GM19438 (cell line): ENCODE data around the gene FLNB.
A peak's percentile ranks its signal among the peaks of the same experiment; 100 is the strongest.
"Not testable (repeated sequence)": the region's sequence is repeated elsewhere in the genome, so short reads cannot be mapped to it uniquely, and the experiment has no call there.

Source experiments
- ATAC-seq: cut with Tn5 transposase; IDR thresholded peaks from one replicate; pipeline ENCODE4 v1.9.1; 2021; ENCODE audit warnings: low read depth; ENCODE audit not compliant: unreplicated experiment

The FLNB gene

DNA sequence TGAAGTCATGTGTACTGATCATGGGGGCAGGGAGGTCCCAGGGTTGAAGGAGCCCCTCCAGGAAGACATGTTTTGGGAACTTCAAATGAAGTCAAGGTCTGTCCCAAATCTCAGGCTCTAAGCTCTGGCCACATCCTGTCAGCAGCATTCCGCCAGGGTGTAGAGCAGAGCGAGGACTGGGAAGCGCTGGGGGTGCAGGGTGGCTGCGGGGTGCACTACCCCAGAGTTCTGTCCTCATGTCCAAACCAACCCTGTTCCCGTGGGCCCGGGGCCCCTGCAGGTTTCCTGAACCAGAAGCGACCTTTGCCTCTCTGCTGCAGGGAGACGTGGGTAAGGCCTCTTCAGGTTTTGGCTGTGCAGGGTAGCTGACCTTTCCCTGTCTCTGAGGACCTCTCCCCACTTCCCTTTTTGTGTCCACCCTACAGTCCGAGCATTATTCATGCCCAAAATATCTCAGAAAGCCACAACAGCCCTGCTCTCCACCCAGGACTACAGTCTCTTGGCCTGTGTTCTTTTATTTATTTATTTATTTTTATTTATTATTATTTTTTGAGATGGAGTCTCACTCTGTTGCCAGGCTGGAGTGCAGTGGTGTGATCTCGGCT is 26.6 kb upstream of the FLNB start:
- ATAC-seq = no peak

DNA sequence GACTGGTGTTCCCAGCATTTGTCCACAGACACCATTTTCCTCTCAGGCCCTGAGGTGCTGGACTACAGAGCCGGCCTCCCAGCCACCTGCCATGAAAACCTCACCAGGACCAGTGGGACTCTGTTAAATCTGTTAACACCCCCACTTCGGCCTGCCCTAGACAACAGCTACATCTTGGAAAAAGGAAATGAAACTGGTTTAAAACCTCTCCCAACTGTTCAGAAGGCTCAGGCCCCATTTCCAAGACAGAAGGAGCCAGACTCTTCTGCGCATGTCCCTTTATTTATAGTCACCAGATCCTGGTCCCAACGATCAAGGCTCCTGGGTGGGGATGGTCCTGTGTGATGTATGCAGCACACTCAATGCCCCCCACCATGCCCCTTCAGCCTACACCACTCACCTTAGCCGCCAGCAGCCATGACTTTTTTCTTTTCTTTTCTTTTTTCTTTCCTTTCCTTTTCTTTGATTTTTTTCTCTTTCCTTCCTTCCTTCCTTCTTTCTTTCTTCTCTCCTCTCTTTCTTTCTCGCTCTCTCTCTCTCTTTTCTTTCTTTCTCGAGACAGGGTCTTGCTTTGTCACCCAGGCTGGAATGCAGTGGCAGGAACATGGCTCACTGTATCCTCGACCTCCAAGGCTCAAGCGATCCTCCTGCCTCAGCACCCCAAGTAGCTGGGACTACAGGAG is 25.5 kb upstream of the FLNB start:
- ATAC-seq = no peak

GRCh38 chr3:57983734-57984518 is 24.3 kb upstream of the FLNB start:
- peak; percentile 98 for ATAC-seq

- ATAC-seq = no peak
Measured at GRCh38 chr3:57985176-57985983, 22.8 kb upstream of the FLNB start.

DNA sequence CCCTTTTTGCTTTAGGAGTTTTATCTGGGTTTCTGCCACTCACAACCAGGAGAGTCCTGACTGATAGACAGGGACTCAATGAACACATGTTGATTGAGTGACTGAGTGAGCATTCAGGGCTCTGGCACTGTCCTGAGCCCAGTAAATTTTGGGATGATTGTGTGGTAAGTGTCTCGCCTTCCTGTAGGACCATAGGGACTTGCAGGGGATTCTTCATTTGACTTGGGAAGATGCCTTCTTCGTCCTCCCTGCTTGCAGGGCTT is 22.3 kb upstream of the FLNB start:
- ATAC-seq = no peak

DNA sequence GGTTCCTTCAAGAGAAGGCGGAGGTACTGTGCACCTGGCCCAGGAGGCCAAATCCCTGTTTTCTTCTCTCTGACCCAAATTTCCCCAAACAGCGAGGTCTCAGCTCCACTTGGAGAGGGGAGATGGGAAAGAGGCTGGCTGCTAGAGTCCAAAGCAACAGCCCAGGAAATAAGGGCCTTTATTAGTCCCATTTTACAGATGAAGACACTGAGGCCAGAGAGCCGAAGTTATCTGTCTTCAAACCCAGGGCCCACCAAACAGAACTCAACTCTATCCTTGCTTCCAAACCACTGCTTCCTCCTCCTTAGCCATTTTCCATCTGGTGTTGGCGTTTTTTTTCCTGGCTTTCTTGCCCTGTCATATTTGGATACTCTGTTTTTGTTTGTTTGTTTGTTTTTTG is 22.0 kb upstream of the FLNB start:
- no peak for ATAC-seq

GRCh38 chr3:57989198-57989597 is 19.0 kb upstream of the FLNB start:
- not testable (repeated sequence) for ATAC-seq

DNA sequence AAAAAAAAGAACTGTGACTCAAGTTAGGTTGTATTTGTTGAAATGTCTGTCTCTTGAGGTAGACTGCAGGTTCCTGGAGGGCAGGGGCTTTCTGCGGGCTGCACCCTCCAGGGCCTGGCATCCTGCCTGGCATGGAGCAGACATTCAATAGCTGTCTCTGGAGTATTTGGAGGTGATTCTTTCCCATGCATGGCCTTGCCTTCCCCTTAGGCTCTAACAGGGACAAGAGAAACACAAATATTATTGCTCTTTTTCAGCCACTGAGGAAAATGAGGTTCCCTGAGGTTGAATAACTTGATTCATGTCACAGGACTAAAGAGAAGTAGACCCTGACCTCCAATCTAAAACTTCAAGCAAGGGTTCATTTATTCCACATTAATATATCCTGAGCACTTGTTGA is 18.6 kb upstream of the FLNB start:
- no peak for ATAC-seq

- no peak for ATAC-seq
Measured at GRCh38 chr3:57992452-57993213, 15.6 kb upstream of the FLNB start.

GRCh38 chr3:57998366-57999283 is 9.6 kb upstream of the FLNB start:
- ATAC-seq = no peak

DNA sequence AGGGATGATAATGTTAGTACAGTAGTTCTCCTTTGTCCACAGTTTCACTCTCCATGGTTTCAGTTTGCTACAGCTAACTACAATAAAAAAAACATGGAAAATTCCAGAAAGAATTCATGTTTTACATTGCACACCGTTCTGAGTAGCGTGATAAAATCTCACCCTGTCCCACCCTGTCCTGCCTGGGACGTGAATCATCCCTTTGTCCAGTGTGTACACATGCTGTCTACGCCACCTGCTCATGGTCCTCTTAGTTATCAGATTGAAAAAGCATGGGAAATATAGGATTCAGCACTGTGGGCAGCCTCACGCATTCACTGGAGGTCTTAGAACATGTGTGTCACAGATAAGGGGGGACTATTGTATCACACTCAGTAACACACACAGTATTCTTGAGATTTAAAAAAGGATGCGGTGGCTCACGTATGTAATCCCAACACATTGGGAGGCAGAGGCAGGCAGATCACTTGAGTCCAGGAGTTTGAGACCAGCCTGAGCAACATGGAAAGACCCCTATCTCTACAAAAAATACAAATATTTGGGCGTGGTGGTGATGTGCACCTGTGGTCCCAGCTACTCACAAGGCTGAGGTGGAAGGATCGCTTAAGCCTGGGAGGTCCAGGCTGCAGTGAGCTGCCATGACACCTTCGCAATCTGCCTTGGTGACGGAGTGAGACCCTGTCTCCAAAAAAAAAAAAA is 8.7 kb upstream of the FLNB start:
- ATAC-seq = no peak

DNA sequence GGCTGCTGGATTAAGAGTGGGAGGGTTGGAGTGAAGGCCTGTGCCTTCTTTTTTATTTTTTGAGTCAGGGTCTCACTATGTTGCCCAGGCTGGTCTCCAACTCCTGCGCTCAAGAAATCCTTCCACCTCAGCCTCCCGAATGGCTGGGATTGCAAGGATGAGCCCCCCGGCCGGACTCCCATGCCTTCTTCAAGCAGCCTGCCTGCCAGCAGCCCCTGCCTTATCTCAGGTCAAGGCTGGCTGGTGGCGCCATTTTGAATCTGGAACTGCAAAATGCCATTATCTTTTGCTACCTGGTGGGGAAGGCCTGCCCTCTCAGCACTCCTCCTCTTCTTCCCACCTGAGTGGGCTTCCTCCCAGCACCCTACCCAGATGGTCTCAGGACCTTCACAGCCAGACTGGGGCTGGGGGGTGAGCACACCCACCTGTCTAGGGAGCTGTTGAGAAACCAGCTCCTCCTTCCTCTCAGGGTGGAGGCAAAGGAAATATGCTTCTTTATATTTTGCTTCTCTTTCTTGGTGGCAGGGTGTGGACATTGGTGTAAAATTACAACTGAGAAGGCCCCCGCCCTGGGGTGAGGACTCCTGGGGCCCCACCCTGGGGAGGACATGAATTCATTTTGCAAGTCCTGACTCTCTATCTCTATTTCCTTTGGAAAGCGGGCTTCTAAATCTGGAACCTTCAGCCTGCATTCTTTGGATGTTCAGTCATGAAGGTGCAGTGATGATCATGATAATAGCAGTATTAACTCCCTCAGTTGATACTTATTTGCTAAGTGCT is 7.7 kb upstream of the FLNB start:
- ATAC-seq = no peak

DNA sequence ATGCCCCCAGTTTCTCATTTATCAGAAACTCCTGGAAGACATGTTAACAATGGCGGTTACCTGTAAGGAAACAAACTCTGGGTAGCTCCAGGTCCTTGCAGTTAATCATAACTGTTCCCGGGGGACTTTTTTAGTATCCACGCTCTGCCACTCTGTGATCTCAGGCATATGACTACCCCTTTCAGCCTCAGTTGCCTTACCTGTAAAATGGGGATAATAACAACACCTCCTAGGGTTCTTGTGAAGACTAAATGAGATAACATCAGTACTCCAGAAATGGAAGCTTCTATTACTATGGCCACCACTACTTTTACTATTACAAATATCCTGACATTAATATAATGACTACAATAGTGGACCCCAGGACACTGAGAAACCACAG is 7.1 kb upstream of the FLNB start:
- ATAC-seq = no peak

DNA sequence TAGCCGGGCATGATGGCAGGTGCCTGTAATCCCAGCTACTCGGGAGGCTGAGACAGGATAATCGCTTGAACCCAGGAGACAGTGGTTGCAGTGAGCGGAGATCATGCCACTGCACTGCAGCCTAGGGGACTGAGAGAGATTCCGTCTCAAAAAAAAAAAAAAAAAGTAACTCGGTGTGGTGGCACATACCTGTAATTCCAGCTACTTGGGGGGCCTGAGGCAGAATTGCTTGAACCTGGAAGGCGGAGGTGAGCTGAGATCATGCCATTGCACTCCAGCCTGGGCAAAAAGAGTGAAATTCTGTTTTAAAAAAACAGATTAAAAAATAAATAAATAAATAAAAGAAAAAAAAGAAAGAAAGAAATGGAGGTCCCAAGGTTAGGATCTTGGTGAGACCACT is 6.2 kb upstream of the FLNB start:
- ATAC-seq = no peak

GRCh38 chr3:58003093-58003492 is 5.1 kb upstream of the FLNB start:
- no peak for ATAC-seq

GRCh38 chr3:58004973-58005372 is 3.2 kb upstream of the FLNB start:
- no peak for ATAC-seq

- ATAC-seq = no peak
Measured at GRCh38 chr3:58005669-58006068, 2.6 kb upstream of the FLNB start.

DNA sequence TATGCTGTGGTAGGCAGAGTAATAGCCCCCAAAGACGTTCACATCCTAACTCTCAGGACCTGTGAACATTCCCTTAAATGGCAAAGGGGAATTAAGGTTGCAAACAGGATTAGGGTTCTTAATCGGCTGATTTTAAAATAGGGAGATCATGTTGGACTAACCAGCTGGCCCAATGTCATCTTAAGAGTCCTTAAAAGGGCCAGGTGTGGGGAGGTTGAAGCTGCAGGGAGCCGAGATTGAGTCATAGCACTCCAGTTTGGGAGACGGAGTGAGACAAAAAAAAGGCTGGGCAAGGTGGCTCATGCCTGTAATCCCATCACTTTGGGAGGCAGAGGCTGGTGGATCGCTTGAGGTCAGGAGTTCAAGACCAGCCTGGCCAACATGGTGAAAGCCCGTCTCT is 1.6 kb upstream of the FLNB start:
- ATAC-seq = no peak
